Right cardiac atrium (tissue), 5 donors: Measurements from ENCODE around the gene CCDC150. TPM values are rescaled to one million over a fixed set of nuclear protein-coding genes. Genes with fewer than 3 reads are reported as not detected.
"Not testable (repeated sequence)": the region's sequence is repeated elsewhere in the genome, so short reads cannot be mapped to it uniquely, and the experiment has no call there.

Source experiments
- ATAC-seq, 2 donors: fragments of 200-7000 bp; cut with Tn5 transposase; one replicate each; pipeline versions ENCODE4 v1.8.0 to v1.9.1; 2020; ENCODE audit warnings: moderate library complexity in 2 of 2, mild to moderate bottlenecking in 1 of 2
- DNase-seq, 3 donors: peaks; one replicate each; pipeline ENCODE4 v3.0.0-alpha.2; 2020
- H3K27ac ChIP-seq: one replicate; pipeline ENCODE4 v1.5.1; 2013; ENCODE audit warnings: mild to moderate bottlenecking, low read length, control low read depth, moderate library complexity
- H3K27me3 ChIP-seq: one replicate; pipeline ENCODE4 v1.6.1; 2013; ENCODE audit not compliant: control insufficient read depth, insufficient read depth
- H3K4me1 ChIP-seq: one replicate; pipeline ENCODE4 v1.6.1; 2013; ENCODE audit warnings: low read length; ENCODE audit not compliant: control insufficient read depth, insufficient read depth
- H3K4me3 ChIP-seq: one replicate; pipeline ENCODE4 v1.5.1; 2013; ENCODE audit warnings: low read length, control low read depth
- H3K9me3 ChIP-seq: one replicate; pipeline ENCODE4 v1.6.1; 2013; ENCODE audit warnings: low read length; ENCODE audit not compliant: control insufficient read depth
- WGBS: extraction: QIAGEN DNeasy Blood & Tissue Kit; methylation state at CpG from one replicate; pipeline ENCODE4 v1.1.7; 2013; 5-methylcytosine and 5-hydroxymethylcytosine counted together
- intact Hi-C, 4 donors: fragments of 100-400 bp; cut with DNase I; formaldehyde crosslinking; loops; one replicate each; pipeline versions ENCODE4 v1.11.0 to v1.14.0; 2022 to 2023
- polyA plus RNA-seq: library from polyadenylated mRNA; stranded (reverse); fragments of 200-250 nt; gene quantifications from one replicate; pipeline ENCODE4 v1.2.3, GENCODE V29; 2013
- total RNA-seq, 4 donors: library from RNA; stranded (reverse); fragmentation: NEBNext Ultra II Directional; extraction: Animal tissue kit (Norgen Biotek cat#: 25700); gene quantifications; one replicate each; pipeline ENCODE4 v1.2.1, GENCODE V29; 2021
- donor health status: healthy with polysubstance abuse.
- donor health status: DM: no; HTN: yes; CAD: no.
- donor health status: DM: no; HTN: no; CAD: no.
- donor health status: DM: no; HTN: yes; CAD: no; lungs with severe emphysema.
- donor health status: DM: yes; HTN: yes; CAD: no.

The CCDC150 gene
- total and polyA plus RNA-seq, 5 donors: 0.38 to 1.6 (median 1.3) TPM

DNA sequence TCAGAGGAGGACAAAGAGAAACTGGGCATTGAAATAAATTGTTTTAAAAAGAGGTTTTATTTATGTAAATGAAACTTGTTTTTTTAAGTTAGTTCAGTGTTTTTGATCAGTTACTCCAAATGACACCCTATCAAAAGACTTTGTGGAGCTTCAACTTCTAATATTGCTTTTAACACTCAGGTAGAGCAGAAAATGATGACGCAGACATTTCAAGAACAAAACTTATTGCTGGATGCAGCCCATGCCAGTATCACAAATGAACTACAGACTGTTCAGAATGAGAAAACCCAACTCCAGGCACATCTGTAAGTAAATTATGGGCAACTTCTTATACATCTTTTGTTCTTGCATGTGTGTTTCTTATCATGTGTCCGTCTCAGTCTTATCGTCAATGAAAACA is 36.4 kb downstream of the CCDC150 start:
- Histone ChIP-seq H3K9me3 (no peaks in the 10 kb centered on the region), H3K4me1 (no peaks in the 10 kb centered on the region), H3K4me3 (no peak overlapping the region), H3K27me3 (no peaks in the 10 kb centered on the region), H3K27ac (no peak overlapping the region)
- ATAC-seq (no peak), DNase-seq (no peak)
- intact Hi-C loops: no loop called here
- 72% methylated on average over 3 of the region's 3 CpGs for WGBS

DNA sequence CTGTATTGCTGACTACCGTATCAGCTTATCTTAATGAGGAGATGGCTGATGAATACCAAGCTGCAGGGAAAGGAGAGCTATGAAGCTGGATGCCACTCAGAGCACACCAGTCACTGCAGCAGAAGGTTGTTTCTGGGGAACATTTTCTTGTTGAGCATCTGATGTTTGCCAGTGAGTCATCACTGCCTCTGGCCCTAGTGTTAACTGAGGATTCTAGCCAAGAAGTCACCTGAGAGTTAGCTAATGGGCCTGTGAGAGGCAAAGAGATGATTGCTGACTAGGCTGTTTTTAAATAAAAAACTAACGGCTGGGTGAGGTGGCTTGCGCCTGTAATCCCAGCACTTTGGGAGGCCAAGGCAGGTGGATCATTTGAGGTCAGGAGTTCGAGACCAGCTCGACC is 37.9 kb downstream of the CCDC150 start:
- 86% methylated on average over 5 of the region's 5 CpGs for WGBS
- DNase-seq: no peak

DNA sequence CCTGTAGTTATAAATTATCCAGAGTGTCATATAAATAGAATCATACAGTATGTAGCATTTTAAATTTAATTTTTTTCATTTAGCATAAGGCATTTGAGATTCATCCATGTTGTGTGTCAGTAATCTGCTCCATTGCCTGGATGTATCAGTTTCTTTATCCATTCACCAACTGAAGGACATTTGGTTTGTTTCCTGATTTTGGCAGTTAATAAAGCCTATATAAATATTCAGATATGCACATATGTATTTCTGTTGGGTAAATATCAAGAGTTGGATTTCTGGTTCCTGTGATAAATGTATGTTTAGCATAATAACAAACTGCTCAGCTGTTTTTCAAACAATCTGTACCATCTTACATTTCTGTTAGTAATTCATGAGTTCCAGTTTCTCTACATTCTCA is 39.9 kb downstream of the CCDC150 start:
- Histone ChIP-seq H3K9me3 (no peaks in the 10 kb centered on the region), H3K4me1 (no peaks in the 10 kb centered on the region), H3K4me3 (no peak overlapping the region), H3K27me3 (no peaks in the 10 kb centered on the region), H3K27ac (no peak overlapping the region)
- DNase-seq (no peak), ATAC-seq (no peak)
- intact Hi-C loops: no loop called here

More for the DNA sequence above, 37.9 kb downstream of the CCDC150 start:
- Histone ChIP-seq H3K27me3 (no peaks in the 10 kb centered on the region), H3K9me3 (no peaks in the 10 kb centered on the region), H3K27ac (no peak overlapping the region), H3K4me3 (no peak overlapping the region), H3K4me1 (no peaks in the 10 kb centered on the region)
- ATAC-seq: no peak
- intact Hi-C loops: no loop called here

DNA sequence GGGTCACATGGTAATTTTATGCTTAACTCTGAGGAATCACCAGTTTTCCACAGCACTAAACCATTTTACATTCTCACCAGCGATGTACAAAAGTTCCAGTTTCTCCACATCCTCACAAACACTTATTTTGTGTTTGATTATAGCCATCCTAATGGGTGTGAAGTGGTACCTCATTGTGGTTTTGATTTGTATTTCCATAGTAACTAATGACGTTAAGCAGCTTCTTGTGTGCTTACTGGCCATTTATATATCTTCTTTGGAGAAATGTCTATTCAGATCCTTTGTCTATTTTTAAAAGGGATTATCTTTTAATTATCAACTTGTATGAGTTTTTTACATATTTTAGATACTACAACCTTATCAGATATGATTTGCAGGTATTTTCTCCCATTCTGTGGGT is 42.0 kb downstream of the CCDC150 start:
- Histone ChIP-seq H3K27ac (no peak overlapping the region), H3K4me3 (no peak overlapping the region), H3K27me3 (no peaks in the 10 kb centered on the region), H3K9me3 (peaks cover 2% of the 10 kb centered on the region), H3K4me1 (no peaks in the 10 kb centered on the region)
- WGBS: 91% methylated on average over 2 of the region's 2 CpGs
- DNase-seq (no peak), ATAC-seq (no peak)
- intact Hi-C loops: no loop called here

DNA sequence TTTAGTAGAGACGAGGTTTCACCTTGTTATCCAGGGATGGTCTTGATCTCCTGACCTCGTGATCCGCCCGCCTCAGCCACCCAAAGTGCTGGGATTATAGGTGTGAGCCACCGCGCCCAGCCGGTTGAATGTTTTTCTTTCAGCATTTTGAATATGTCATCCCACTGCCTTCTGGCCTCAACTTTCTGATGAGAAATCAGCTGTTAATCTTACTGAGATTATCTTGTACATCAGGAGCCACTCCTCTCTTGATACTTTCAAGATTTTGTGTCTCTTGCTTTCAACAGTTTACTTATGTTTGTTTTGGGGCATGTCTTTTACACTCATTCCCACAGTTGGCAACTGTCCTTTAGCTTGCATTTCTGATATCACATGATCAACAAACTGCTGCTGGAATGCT is 46.3 kb downstream of the CCDC150 start:
- DNase-seq: no peak
- no peak overlapping the region for H3K27ac ChIP-seq
- WGBS: 96% methylated on average over 7 of the region's 7 CpGs
- no peak for ATAC-seq
- peaks cover 2% of the 10 kb centered on the region for H3K9me3 ChIP-seq
- no peaks in the 10 kb centered on the region for H3K4me1 ChIP-seq
- H3K4me3 ChIP-seq: no peak overlapping the region
- no peaks in the 10 kb centered on the region for H3K27me3 ChIP-seq
- intact Hi-C loops: no loop called here

DNA sequence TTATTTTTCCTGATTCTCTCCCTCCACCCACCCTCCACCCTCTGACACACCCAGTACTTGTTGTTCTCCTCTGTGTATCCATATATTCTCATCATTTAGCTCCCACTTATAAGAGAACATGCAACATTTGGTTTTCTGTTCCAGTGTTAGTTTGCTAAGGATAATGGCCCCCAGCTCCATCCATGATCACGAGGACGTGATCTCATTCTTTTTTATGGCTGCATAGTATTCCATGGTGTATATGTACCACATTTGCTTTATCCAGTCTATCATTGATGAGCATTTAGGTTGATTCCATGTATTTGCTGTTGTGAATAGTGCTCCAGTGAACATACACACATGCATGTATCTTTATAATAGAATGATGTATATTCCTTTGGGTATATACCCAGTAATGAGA is 47.2 kb downstream of the CCDC150 start:
- ATAC-seq, intact Hi-C loops, H3K4me3 ChIP-seq, H3K4me1 ChIP-seq, H3K9me3 ChIP-seq, H3K27me3 ChIP-seq, DNase-seq, H3K27ac ChIP-seq: not testable (repeated sequence)
- 98% methylated on average over 2 of the region's 2 CpGs for WGBS

DNA sequence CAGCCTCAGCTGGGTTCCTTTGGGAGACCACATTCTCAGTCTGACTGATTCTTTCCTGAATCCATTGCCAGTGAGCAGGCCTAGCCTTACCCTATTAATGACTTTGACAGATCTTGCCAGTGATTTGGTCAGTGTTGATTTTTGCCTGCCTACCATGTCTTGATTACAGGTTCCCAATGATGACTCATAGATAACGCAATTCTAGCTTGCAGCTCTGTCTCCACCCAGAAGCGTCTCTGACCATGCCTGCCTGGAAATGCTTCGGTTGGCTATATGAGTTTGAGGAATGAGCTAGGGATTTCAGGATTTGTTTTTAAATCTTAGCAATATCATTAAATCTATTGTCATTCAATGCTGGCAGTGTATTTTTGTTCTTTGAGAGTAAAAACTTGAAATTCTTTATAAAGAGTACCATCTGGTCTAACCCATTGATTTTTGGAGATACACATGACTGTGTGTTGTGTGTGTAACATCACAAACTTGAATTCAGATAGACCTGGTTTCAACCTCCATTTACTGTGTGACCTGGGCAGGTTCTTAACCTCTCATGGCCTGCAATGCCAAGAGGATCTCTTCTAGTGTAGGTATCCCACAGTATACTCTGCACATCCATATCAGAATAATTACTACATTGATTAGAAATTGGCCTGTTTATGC is 57.0 kb downstream of the CCDC150 start:
- DNase-seq (no peak), ATAC-seq (peak in 1 of 2 donors; percentile 16)
- Histone ChIP-seq H3K4me3 (no peak overlapping the region), H3K9me3 (no peaks in the 10 kb centered on the region), H3K27ac (no peak overlapping the region), H3K27me3 (no peaks in the 10 kb centered on the region), H3K4me1 (no peaks in the 10 kb centered on the region)
- intact Hi-C loops: no loop called here
- 83% methylated on average over 3 of the region's 3 CpGs for WGBS

DNA sequence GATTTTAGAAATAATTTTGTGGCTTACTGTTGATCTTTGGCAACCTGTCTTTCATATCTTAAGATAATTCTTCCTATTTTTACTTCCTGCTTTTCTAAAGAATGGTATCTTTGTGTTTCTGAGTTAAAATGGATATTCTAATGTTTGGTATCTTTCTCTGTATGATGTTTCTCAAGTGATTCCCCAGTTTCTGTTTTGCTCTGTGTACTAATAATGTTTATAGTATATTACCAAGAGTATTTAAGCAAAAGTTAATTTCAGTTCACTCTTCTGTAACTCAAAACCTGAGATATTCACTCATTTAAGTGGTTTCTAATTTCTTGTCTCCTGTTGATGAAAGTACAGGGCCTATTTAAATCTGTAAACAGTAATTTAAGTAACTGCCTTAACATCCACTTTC is 58.3 kb downstream of the CCDC150 start:
- DNase-seq: no peak
- Histone ChIP-seq H3K4me3 (no peak overlapping the region), H3K9me3 (no peaks in the 10 kb centered on the region), H3K27ac (no peak overlapping the region), H3K27me3 (no peaks in the 10 kb centered on the region), H3K4me1 (no peaks in the 10 kb centered on the region)
- no peak for ATAC-seq
- intact Hi-C loops: no loop called here

DNA sequence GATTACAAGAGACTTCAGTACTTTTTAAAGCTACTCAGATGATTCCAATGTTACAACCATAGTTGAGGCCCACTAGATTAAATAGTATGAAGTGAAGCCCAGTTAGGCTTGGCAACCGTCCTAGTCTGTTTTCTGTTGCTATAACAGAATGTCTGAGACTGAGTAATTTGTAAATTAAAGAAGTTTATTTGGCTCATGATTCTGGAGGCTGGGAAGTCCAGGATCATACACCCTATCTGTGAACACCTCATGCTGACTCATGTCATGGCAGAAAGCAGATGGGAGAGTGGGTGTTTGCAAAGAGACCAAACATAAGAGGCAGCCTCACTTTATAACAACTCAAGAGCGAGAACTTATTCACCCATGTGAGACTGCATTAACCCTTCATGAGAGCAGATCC is 63.1 kb downstream of the CCDC150 start:
- WGBS: 90% methylated on average over 2 of the region's 2 CpGs
- no peaks in the 10 kb centered on the region for H3K27me3 ChIP-seq
- H3K4me3 ChIP-seq: no peak overlapping the region
- no peaks in the 10 kb centered on the region for H3K4me1 ChIP-seq
- ATAC-seq: no peak
- no peak for DNase-seq
- H3K27ac ChIP-seq: no peak overlapping the region
- no peaks in the 10 kb centered on the region for H3K9me3 ChIP-seq
- intact Hi-C loops: no loop called here

DNA sequence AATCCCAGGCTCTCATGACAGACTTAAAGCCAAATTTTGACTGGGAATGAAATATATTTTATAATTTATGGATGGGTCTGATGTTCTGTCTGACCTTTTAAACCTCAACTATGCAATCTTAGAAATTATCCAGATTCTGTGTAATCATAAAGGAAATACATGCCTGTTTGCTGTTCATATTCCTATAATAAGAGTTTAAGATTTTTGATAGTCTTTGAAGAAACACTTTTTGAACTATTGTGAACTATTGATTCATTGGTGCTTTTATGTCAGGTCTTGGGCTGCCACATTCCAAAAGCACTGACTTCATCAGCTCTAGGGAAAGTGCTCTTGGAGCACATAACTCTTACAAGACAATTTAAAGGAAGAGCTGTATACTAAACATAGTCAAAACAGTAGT is 64.2 kb downstream of the CCDC150 start:
- Histone ChIP-seq H3K27me3 (no peaks in the 10 kb centered on the region), H3K4me3 (no peak overlapping the region), H3K9me3 (no peaks in the 10 kb centered on the region), H3K4me1 (no peaks in the 10 kb centered on the region), H3K27ac (no peak overlapping the region)
- no peak for DNase-seq
- intact Hi-C loops: no loop called here
- no peak for ATAC-seq

DNA sequence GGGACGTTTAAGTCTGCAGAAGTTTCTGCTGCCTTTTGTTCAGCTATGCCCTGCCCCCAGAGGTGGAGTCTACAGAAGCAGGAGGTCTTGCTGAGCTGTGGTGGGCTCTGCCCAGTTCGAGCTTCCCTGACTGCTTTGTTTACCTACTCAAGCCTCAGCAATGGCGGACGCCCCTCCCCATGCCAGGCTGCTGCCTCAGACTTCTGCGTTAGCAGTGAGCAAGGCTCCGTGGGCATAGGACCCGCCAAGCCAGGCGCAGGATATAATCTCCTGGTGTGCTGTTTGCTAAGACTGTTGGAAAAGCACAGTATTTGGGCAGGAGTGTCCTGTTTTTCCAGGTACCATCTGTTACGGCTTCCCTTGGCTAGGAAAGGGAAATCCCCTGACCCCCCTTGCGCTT is 70.5 kb downstream of the CCDC150 start:
- H3K27me3 ChIP-seq, H3K4me1 ChIP-seq, H3K9me3 ChIP-seq, DNase-seq, H3K27ac ChIP-seq, ATAC-seq, H3K4me3 ChIP-seq, intact Hi-C loops: not testable (repeated sequence)
- WGBS: 96% methylated on average over 10 of the region's 10 CpGs

DNA sequence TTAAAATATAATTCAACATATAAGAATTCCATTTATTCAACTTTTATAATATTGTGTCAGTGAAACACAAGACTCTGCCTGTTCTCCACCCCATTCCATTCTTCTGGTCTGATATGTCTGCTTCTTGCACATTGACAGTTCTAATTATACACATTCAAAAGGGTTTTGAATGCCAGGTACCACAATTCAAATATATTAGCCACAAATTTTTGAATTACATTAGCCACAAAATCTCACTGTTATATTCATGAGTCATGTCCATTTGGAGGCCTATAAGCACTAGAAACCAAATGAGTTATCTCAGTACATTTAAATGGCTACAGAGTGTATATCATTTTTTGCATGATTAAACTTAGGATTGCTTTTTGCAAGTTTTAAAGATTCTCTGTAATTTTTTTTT is 72.1 kb downstream of the CCDC150 start:
- Histone ChIP-seq H3K9me3 (no peaks in the 10 kb centered on the region), H3K4me1 (no peaks in the 10 kb centered on the region), H3K27ac (no peak overlapping the region), H3K27me3 (no peaks in the 10 kb centered on the region), H3K4me3 (no peak overlapping the region)
- ATAC-seq: no peak
- intact Hi-C loops: no loop called here
- DNase-seq: no peak
